ENCODE results near the gene IDI2. TPM values are rescaled to one million over a fixed set of nuclear protein-coding genes. Genes with fewer than 3 reads are reported as not detected.
"Not testable (repeated sequence)": the region's sequence is repeated elsewhere in the genome, so short reads cannot be mapped to it uniquely, and the experiment has no call there.

Gene IDI2
- total RNA-seq, 1 donor from 2014 or later: not detected

DNA sequence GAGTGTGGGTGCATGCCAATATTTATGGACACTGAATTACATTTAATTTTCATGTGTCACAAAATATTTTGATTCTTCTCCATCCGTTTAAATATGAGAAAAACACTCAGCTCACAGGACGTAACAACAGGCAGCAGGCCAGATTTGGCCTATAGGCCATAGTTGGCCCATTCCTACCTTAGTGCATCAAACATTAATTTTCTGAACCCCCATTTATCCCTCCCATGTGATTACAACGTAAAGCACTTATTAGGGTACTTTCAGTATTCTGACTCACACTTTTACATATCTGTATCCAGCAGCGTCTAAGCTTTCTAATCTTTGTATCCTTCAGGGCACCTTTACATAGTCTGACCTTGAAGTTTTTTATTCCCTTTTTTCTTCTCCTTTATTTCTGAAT, 19.3 kb upstream of the IDI2 start:
- H3K27ac Mint-ChIP-seq: peak overlapping the region; percentile 58

DNA sequence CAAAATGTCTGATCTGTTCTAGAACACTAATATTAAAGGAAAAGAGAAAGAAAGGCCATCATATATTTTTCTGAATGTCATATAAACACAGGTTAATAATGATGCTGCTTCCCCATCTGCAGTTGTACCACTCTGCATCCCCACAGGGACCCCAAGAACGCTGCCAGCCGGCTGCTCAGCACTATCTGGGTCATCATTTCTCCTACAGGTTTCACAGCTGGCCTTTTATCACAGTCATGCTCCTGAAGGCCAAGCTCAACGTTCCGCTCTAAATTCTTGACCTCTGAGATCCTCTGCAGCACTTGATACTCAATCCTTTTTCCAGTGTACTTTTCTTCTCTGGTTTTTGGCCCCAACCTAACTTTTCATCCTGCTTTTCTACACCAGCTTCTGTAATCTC, 18.5 kb upstream of the IDI2 start:
- peak overlapping the region; percentile 35 for H3K4me3 Mint-ChIP-seq
- peak overlapping the region; percentile 25 for H3K27ac Mint-ChIP-seq
- no peaks in the 10 kb centered on the region for H3K27me3 Mint-ChIP-seq
- DNase-seq (ENCODE audit: extremely low spot score, unreplicated experiment): no peak
- TF ChIP-seq, protein P1, sequence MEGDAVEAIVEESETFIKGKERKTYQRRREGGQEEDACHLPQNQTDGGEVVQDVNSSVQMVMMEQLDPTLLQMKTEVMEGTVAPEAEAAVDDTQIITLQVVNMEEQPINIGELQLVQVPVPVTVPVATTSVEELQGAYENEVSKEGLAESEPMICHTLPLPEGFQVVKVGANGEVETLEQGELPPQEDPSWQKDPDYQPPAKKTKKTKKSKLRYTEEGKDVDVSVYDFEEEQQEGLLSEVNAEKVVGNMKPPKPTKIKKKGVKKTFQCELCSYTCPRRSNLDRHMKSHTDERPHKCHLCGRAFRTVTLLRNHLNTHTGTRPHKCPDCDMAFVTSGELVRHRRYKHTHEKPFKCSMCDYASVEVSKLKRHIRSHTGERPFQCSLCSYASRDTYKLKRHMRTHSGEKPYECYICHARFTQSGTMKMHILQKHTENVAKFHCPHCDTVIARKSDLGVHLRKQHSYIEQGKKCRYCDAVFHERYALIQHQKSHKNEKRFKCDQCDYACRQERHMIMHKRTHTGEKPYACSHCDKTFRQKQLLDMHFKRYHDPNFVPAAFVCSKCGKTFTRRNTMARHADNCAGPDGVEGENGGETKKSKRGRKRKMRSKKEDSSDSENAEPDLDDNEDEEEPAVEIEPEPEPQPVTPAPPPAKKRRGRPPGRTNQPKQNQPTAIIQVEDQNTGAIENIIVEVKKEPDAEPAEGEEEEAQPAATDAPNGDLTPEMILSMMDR (conservative IDR thresholded peaks at IDR 0.05): no peak
- H3K9me3 Mint-ChIP-seq: no peaks in the 10 kb centered on the region
- peaks cover 25% of the 10 kb centered on the region for H3K4me1 Mint-ChIP-seq (ENCODE audit: unreplicated experiment)
- H3K36me3 Mint-ChIP-seq: peaks cover 12% of the 10 kb centered on the region

More for the DNA sequence above, 19.3 kb upstream of the IDI2 start:
- Mint-ChIP-seq H3K9me3 (no peaks in the 10 kb centered on the region), H3K4me3 (peak overlapping the region; percentile 71), H3K27me3 (no peaks in the 10 kb centered on the region), H3K4me1 (ENCODE audit: unreplicated experiment) (peaks cover 25% of the 10 kb centered on the region), H3K36me3 (peaks cover 12% of the 10 kb centered on the region)
- TF ChIP-seq, protein P1 (conservative IDR thresholded peaks at IDR 0.05): no peak
- DNase-seq (ENCODE audit: extremely low spot score, unreplicated experiment): no peak

DNA sequence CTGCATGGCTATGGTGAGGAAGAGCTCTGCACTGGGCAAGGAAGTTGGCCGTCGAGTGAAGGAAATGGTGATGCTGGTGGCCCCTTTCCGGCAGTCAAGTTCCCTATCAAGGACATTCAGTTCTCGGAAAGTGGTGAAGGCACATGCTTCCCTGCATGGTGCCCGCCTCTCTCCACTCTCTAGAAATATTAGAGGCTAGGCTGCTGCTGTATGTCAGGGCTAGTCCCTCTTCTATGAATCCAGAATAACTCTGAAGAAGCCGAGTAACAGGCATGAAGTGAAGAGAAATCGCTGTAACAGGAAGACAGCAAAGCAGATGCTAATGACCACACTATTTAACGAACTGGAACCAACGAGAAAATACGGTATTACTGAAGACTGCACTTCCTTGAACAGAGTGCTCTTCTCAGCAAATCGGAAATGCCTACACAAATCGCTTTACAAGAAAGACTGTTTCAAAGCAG, 17.9 kb upstream of the IDI2 start:
- H3K27me3 Mint-ChIP-seq: no peaks in the 10 kb centered on the region
- H3K36me3 Mint-ChIP-seq: peaks cover 12% of the 10 kb centered on the region
- H3K4me1 Mint-ChIP-seq (ENCODE audit: unreplicated experiment): peaks cover 25% of the 10 kb centered on the region
- H3K9me3 Mint-ChIP-seq: no peaks in the 10 kb centered on the region
- H3K4me3 Mint-ChIP-seq: no peak overlapping the region
- no peak for DNase-seq (ENCODE audit: extremely low spot score, unreplicated experiment)
- TF ChIP-seq, protein P1 (conservative IDR thresholded peaks at IDR 0.05): no peak
- peak overlapping the region; percentile 21 for H3K27ac Mint-ChIP-seq

DNA sequence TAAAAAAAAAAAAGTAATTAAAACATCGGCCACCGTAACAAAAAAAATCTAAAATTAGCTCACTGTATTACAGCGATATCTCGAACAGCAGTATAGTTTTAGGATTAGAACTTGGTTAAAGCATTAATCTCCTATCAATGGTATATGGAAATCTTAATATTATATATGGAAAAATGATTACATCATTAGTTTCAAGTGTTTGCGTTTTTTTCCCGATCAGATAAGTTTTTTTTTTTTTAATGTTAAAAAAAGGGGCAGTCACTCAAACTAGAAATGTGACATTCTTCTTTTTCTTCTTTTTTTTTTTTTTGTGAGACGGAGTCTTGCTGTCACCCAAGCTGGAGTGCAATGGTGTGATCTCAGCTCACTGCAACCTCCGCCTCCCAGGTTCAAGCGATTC, 15.9 kb upstream of the IDI2 start:
- peaks cover 22% of the 10 kb centered on the region for H3K4me1 Mint-ChIP-seq (ENCODE audit: unreplicated experiment)
- H3K9me3 Mint-ChIP-seq: no peaks in the 10 kb centered on the region
- no peak for DNase-seq (ENCODE audit: extremely low spot score, unreplicated experiment)
- peaks cover 4% of the 10 kb centered on the region for H3K36me3 Mint-ChIP-seq
- TF ChIP-seq, protein P1 (conservative IDR thresholded peaks at IDR 0.05): no peak
- H3K27ac Mint-ChIP-seq: no peak overlapping the region
- no peak overlapping the region for H3K4me3 Mint-ChIP-seq
- no peaks in the 10 kb centered on the region for H3K27me3 Mint-ChIP-seq

DNA sequence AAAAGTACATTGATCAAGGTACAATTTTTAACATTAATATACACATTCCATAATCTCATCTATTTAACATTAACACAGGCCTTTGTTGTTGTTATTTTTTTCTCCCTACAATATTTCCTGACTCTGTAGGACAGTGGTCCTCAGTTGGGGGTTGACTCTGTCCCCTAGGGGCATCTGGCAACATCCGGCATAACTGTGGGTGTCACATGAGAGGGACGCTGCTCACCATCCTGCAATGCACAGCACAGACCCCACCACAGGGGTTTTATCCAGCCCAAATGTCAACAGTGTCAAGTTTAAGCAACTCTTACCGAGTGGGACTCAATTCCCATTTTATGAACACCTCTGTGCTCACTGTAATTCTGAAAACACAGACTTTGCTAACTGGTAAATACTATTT, 14.5 kb upstream of the IDI2 start:
- DNase-seq (ENCODE audit: extremely low spot score, unreplicated experiment): no peak
- H3K27ac Mint-ChIP-seq: no peak overlapping the region

DNA sequence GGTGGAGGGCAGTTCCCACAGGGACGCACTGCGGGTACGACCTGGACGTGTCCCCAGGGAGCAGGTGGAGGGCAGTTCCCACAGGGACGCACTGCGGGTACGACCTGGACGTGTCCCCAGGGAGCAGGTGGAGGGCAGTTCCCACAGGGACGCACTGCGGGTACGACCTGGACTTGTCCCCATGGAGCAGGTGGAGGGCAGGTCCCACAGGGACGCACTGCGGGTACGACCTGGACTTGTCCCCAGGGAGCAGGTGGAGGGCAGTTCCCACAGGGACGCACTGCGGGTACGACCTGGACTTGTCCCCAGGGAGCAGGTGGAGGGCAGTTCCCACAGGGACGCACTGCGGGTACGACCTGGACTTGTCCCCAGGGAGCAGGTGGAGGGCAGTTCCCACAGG, 13.1 kb upstream of the IDI2 start:
- H3K36me3 Mint-ChIP-seq; H3K4me3 Mint-ChIP-seq; H3K27me3 Mint-ChIP-seq; H3K27ac Mint-ChIP-seq; DNase-seq (ENCODE audit: extremely low spot score, unreplicated experiment); H3K4me1 Mint-ChIP-seq (ENCODE audit: unreplicated experiment); H3K9me3 Mint-ChIP-seq: not testable (repeated sequence)

More for the DNA sequence above, 14.5 kb upstream of the IDI2 start:
- Mint-ChIP-seq H3K9me3 (no peaks in the 10 kb centered on the region), H3K36me3 (peaks cover 3% of the 10 kb centered on the region), H3K4me1 (ENCODE audit: unreplicated experiment) (peaks cover 15% of the 10 kb centered on the region), H3K27me3 (no peaks in the 10 kb centered on the region), H3K4me3 (no peak overlapping the region)
- TF ChIP-seq, protein P1 (conservative IDR thresholded peaks at IDR 0.05): no peak

Measured in type B pancreatic cell (in vitro differentiated cells).